H1 (cell line): ENCODE measurements around the gene CCDC141. TPM values are rescaled to one million over a fixed set of nuclear protein-coding genes. Genes with fewer than 3 reads are reported as not detected.

Experiments used
- CTCF ChIA-PET: fragments of 300-600 bp; sonication (Branson Sonifier 250); formaldehyde crosslinking; loops from one replicate; lab custom pipeline; 2021; ENCODE audit not compliant: partially characterized antibody; lab: Charles Lee
- POLR2A ChIA-PET: fragments of 300-600 bp; sonication (Branson Sonifier 250); formaldehyde crosslinking; loops from one replicate; lab custom pipeline; 2021; ENCODE audit warnings: inconsistent platforms; ENCODE audit not compliant: partially characterized antibody; lab: Charles Lee
- DNase-seq, 2 experiments: peaks; one replicate each; pipeline versions ENCODE4 v3.0.0 to v3.0.0-alpha.2; 2010 to 2022; ENCODE audit warnings: low spot score in 2 of 2, low read depth in 1 of 2, mixed read lengths in 1 of 2
- FAIRE-seq: peaks from 2 replicates; lab custom pipeline; 2011; peaks lifted over from hg19 to GRCh38; lab: Jason Lieb, UNC
- H2AFZ ChIP-seq: 2 replicates; pipeline ENCODE4 v1.8.1; 2012; ENCODE audit warnings: low read length, inconsistent platforms
- H2AK5ac ChIP-seq: 2 replicates; pipeline ENCODE4 v1.6.1; 2013; ENCODE audit warnings: low read depth, low read length
- H2BK120ac ChIP-seq: replicated peaks from 2 replicates; pipeline ENCODE3; 2013; ENCODE audit warnings: low read depth, low read length, inconsistent platforms
- H2BK12ac ChIP-seq: 2 replicates; pipeline ENCODE4 v1.6.1; 2013; ENCODE audit warnings: low read depth, low read length
- H2BK15ac ChIP-seq: 2 replicates; pipeline ENCODE4 v1.6.1; 2013; ENCODE audit warnings: low read length
- H2BK20ac ChIP-seq: 2 replicates; pipeline ENCODE4 v1.6.1; 2013; ENCODE audit warnings: low read length
- H2BK5ac ChIP-seq: 2 replicates; pipeline ENCODE4 v1.6.1; 2013; ENCODE audit warnings: low read depth, low read length
- H3K14ac ChIP-seq: 2 replicates; pipeline ENCODE4 v1.6.1; 2013; ENCODE audit warnings: inconsistent platforms; ENCODE audit not compliant: insufficient read length
- H3K18ac ChIP-seq: 2 replicates; pipeline ENCODE4 v1.6.1; 2013; ENCODE audit warnings: low read length; ENCODE audit errors: extremely low read depth
- H3K23ac ChIP-seq: 2 replicates; pipeline ENCODE4 v1.6.1; 2013; ENCODE audit warnings: inconsistent platforms; ENCODE audit not compliant: insufficient read length
- H3K23me2 ChIP-seq: 2 replicates; pipeline ENCODE4 v1.6.1; 2013; ENCODE audit warnings: low read depth, low read length
- H3K27ac ChIP-seq: 2 replicates; pipeline ENCODE4 v1.6.1; 2011; ENCODE audit warnings: low read depth, low read length, inconsistent platforms
- H3K27me3 ChIP-seq, 4 experiments: replicated peaks in 1 of 4; 1 replicate in 1 of 4; 2 replicates in 3 of 4; pipeline versions ENCODE4 v1.6.1 to v1.8.1; 2011 to 2013; ENCODE audit warnings: low read length in 3 of 4, mild to moderate bottlenecking in 3 of 4, inconsistent platforms in 2 of 4, mixed read lengths in 2 of 4, moderate library complexity in 1 of 4; ENCODE audit not compliant: control insufficient read depth in 3 of 4, insufficient read depth in 3 of 4; ENCODE audit errors: extremely low read depth in 1 of 4
- H3K36me3 ChIP-seq, 4 experiments: 2 replicates each; pipeline versions ENCODE4 v1.6.1 to v1.8.1; 2011 to 2013; ENCODE audit warnings: mild to moderate bottlenecking in 4 of 4, low read length in 3 of 4, moderate library complexity in 2 of 4, control low read depth in 1 of 4, inconsistent platforms in 1 of 4; ENCODE audit not compliant: insufficient read depth in 4 of 4, control insufficient read depth in 2 of 4
- H3K4ac ChIP-seq: replicated peaks from 2 replicates; pipeline ENCODE3; 2013; ENCODE audit warnings: low read length, low read depth, mixed read lengths, inconsistent platforms; ENCODE audit not compliant: insufficient read length
- H3K4me1 ChIP-seq, 4 experiments: replicated peaks in 1 of 4; 1 replicate in 1 of 4; 2 replicates in 3 of 4; pipeline versions ENCODE4 v1.6.1 to v1.8.1; 2011 to 2013; ENCODE audit warnings: low read length in 3 of 4, inconsistent platforms in 2 of 4, mixed read lengths in 1 of 4; ENCODE audit not compliant: insufficient read depth in 4 of 4, control insufficient read depth in 3 of 4
- H3K4me2 ChIP-seq, 2 experiments: 2 replicates each; pipeline versions ENCODE4 v1.6.1 to v1.8.1; 2011 to 2013; ENCODE audit warnings: low read depth in 2 of 2, low read length in 2 of 2, control low read depth in 1 of 2, inconsistent platforms in 1 of 2, mild to moderate bottlenecking in 1 of 2; ENCODE audit not compliant: insufficient read depth in 1 of 2
- H3K4me3 ChIP-seq, 4 experiments: fragments of 200-600, 300-600 bp in 1 of 4; sonication (generic), shearing (Covaris generic), sonication (Bioruptor Twin) in 1 of 4; 2 replicates each; pipeline versions ENCODE4 v1.5.1 to v1.8.1; 2011 to 2016; ENCODE audit warnings: low read length in 4 of 4, low read depth in 3 of 4, control low read depth in 2 of 4, inconsistent platforms in 2 of 4, mild to moderate bottlenecking in 2 of 4, mixed read lengths in 1 of 4, moderate library complexity in 1 of 4; ENCODE audit not compliant: insufficient read depth in 2 of 4; ENCODE audit errors: extremely low read depth in 1 of 4
- H3K56ac ChIP-seq: replicated peaks from 2 replicates; pipeline ENCODE3; 2013; ENCODE audit warnings: low read depth, mild to moderate bottlenecking, mixed read lengths, low read length, inconsistent platforms; ENCODE audit not compliant: insufficient read length
- H3K79me1 ChIP-seq: 2 replicates; pipeline ENCODE4 v1.6.1; 2013; ENCODE audit warnings: low read depth, low read length, control low read depth
- H3K79me2 ChIP-seq, 2 experiments: 2 replicates each; pipeline versions ENCODE4 v1.6.1 to v1.8.1; 2012 to 2013; ENCODE audit warnings: low read length in 2 of 2, mild to moderate bottlenecking in 2 of 2, inconsistent platforms in 1 of 2; ENCODE audit not compliant: insufficient read depth in 2 of 2, control insufficient read depth in 1 of 2
- H3K9ac ChIP-seq, 4 experiments: replicated peaks in 1 of 4; 1 replicate in 1 of 4; 2 replicates in 3 of 4; pipeline versions ENCODE4 v1.6.1 to v1.8.1; 2011 to 2013; ENCODE audit warnings: low read depth in 3 of 4, low read length in 3 of 4, control low read depth in 2 of 4, mild to moderate bottlenecking in 2 of 4, moderate library complexity in 2 of 4, inconsistent platforms in 1 of 4; ENCODE audit errors: extremely low read depth in 1 of 4
- H3K9me3 ChIP-seq, 2 experiments: 2 replicates each; pipeline versions ENCODE4 v1.6.1 to v1.8.1; 2012 to 2013; ENCODE audit warnings: mild to moderate bottlenecking in 2 of 2, moderate library complexity in 2 of 2, control low read depth in 1 of 2, inconsistent platforms in 1 of 2, low read depth in 1 of 2, low read length in 1 of 2, mixed read lengths in 1 of 2; ENCODE audit not compliant: insufficient read depth in 2 of 2
- H4K20me1 ChIP-seq, 2 experiments: replicated peaks in 1 of 2; 2 replicates each; pipeline versions ENCODE3 to v1.8.1; 2011 to 2013; ENCODE audit warnings: inconsistent platforms in 2 of 2, low read length in 2 of 2, mild to moderate bottlenecking in 1 of 2; ENCODE audit not compliant: insufficient read depth in 2 of 2, control insufficient read depth in 1 of 2
- H4K5ac ChIP-seq: 2 replicates; pipeline ENCODE4 v1.6.1; 2013; ENCODE audit warnings: low read length, low read depth, mixed read lengths, inconsistent platforms; ENCODE audit not compliant: insufficient read length
- H4K8ac ChIP-seq: 2 replicates; pipeline ENCODE4 v1.8.0; 2013; ENCODE audit warnings: mild to moderate bottlenecking, moderate library complexity, low read length, inconsistent platforms; ENCODE audit not compliant: insufficient read depth; ENCODE audit errors: extremely low read depth
- H4K91ac ChIP-seq: replicated peaks from 2 replicates; pipeline ENCODE3; 2013; ENCODE audit warnings: low read length, mixed read lengths, inconsistent platforms; ENCODE audit not compliant: insufficient read length
- CTCF ChIP-seq, 3 experiments: IDR thresholded peaks; 1 replicate in 2 of 3; 2 replicates in 1 of 3; pipeline versions ENCODE4 v1.5.1 to v1.6.1; 2011; ENCODE audit warnings: low read length in 3 of 3, mild to moderate bottlenecking in 3 of 3, inconsistent platforms in 2 of 3, low read depth in 1 of 3, moderate library complexity in 1 of 3; ENCODE audit not compliant: insufficient read depth in 1 of 3; ENCODE audit errors: control extremely low read depth in 1 of 3
- RAD21 ChIP-seq, 2 experiments: IDR thresholded peaks in 1 of 2; conservative IDR thresholded peaks in 1 of 2; 2 replicates each; pipeline ENCODE4 v1.6.1; 2011; ENCODE audit warnings: low read depth in 2 of 2, low read length in 2 of 2, improper control_type of control experiment in 1 of 2, inconsistent platforms in 1 of 2, mild to moderate bottlenecking in 1 of 2, moderate library complexity in 1 of 2
- RNF2 ChIP-seq: fragments of 200-900, 300-1000 bp; sonication (generic); IDR thresholded peaks from 2 replicates; pipeline ENCODE4 v1.7.1; 2016; ENCODE audit warnings: borderline replicate concordance, low read depth, mild to moderate bottlenecking, antibody characterized with exemption, low read length; ENCODE audit not compliant: poor library complexity, severe bottlenecking; ENCODE audit errors: missing control alignments
- WGBS, 2 experiments: shearing (Covaris generic) in 1 of 2; methylation state at CpG; one replicate each; pipeline versions ENCODE4 v1.1.6 to v1.1.7; 2013 to 2015; ENCODE audit warnings: low lambda C conversion rate in 2 of 2, mixed read lengths in 2 of 2, inconsistent platforms in 1 of 2, low coverage in 1 of 2, missing lambda C conversion rate in 1 of 2; ENCODE audit not compliant: insufficient replicate concordance in 2 of 2, insufficient coverage in 1 of 2, insufficient read length in 1 of 2; ENCODE audit errors: extremely low coverage in 1 of 2, missing lambda C conversion rate in 1 of 2; 5-methylcytosine and 5-hydroxymethylcytosine counted together
- polyA plus RNA-seq, 7 experiments: library from polyadenylated mRNA; depleted of rRNA in 3 of 7; stranded (reverse) in 5 of 7; unstranded in 2 of 7; fragments of >200 nt in 5 of 7; fragments of 200-250 nt in 2 of 7; gene quantifications; 1 replicate in 5 of 7; 2 replicates in 1 of 7; 4 replicates in 1 of 7; pipeline versions ENCODE4 v1.2.1 to v1.2.3, GENCODE V29; 2011 to 2013; ENCODE audit warnings: missing spikeins in 2 of 7, mixed read lengths in 2 of 7
- total RNA-seq: library from RNA; stranded (reverse); fragmentation: NEBNext Ultra II Directional; extraction: Animal tissue kit (Norgen Biotek cat#: 25700); gene quantifications from 2 replicates; pipeline ENCODE4 v1.2.1, GENCODE V29; 2021

Gene CCDC141
- total and polyA plus RNA-seq, 2 of the 8 experiments (the other 6 are each of a cell fraction or from before 2014, with no cell fraction given), result 0.56 to 21.6 TPM

GRCh38 chr2:178833382-178833781, 216.6 kb downstream of the CCDC141 start:
- H3K4me1 ChIP-seq, result peaks cover 0 to 8% (median under 1%) of the 10 kb centered on the region in 4 experiments; a peak in 1 of 7 replicates
- no peak overlapping the region for H2BK15ac ChIP-seq
- peaks cover 0 to 1% (median 0%) of the 10 kb centered on the region in 4 experiments; a peak in 1 of 7 replicates for H3K27me3 ChIP-seq
- no peak overlapping the region for H2BK5ac ChIP-seq
- no peaks in the 10 kb centered on the region for H3K79me1 ChIP-seq
- H3K27ac ChIP-seq, result no peak overlapping the region
- H4K8ac ChIP-seq, result no peak overlapping the region
- H3K23ac ChIP-seq, result no peak overlapping the region
- ChIA-PET POLR2A (no interaction called here), CTCF (no interaction called here)
- no peak overlapping the region for H2BK12ac ChIP-seq
- no peaks in the 10 kb centered on the region for H3K9me3 ChIP-seq
- H3K56ac ChIP-seq, result no peak overlapping the region
- no peak overlapping the region for H2AK5ac ChIP-seq
- no peak overlapping the region for H3K4me3 ChIP-seq
- H2AFZ ChIP-seq, result no peak overlapping the region
- no peak overlapping the region for H2BK20ac ChIP-seq
- no peak overlapping the region for H3K18ac ChIP-seq
- H3K4me2 ChIP-seq, result no peak overlapping the region
- H4K20me1 ChIP-seq, result no peaks in the 10 kb centered on the region
- H3K23me2 ChIP-seq, result no peaks in the 10 kb centered on the region
- DNase-seq, result no peak
- H4K5ac ChIP-seq, result no peak overlapping the region
- WGBS, 2 experiments, result 90% methylated on average over 5 of the region's 5 CpGs; no CpG with 5 or more reads in 1 of the 2 experiments
- TF ChIP-seq RAD21 (IDR thresholded peaks at IDR 0.05 in 1 of 2, conservative IDR thresholded peaks at IDR 0.05 in 1 of 2; ENCODE audit: low read depth in 2 of 2, low read length in 2 of 2) (no peak), RNF2 (no peak), CTCF (IDR thresholded peaks at IDR 0.05; ENCODE audit: control extremely low read depth in 1 of 3, insufficient read depth in 1 of 3, low read depth in 1 of 3, low read length in 3 of 3) (no peak)
- H3K9ac ChIP-seq, result no peak overlapping the region
- no peak overlapping the region for H2BK120ac ChIP-seq
- no peaks in the 10 kb centered on the region for H3K36me3 ChIP-seq
- FAIRE-seq, result no peak
- H3K79me2 ChIP-seq, result no peaks in the 10 kb centered on the region
- H3K14ac ChIP-seq, result no peak overlapping the region
- no peak overlapping the region for H4K91ac ChIP-seq
- H3K4ac ChIP-seq, result no peak overlapping the region
